A549 (cell line): Measurements from ENCODE around the gene AAK1.

Source experiments
- CTCF ChIP-seq: fragments of >200 bp; sonication (Bioruptor Twin); formaldehyde crosslinking; IDR thresholded peaks from 3 replicates; pipeline ENCODE4 v1.5.1; 2016
- KDM1A ChIP-seq: fragments of 200-600 bp; sonication (generic); IDR thresholded peaks from 2 replicates; pipeline ENCODE4 v1.6.1; 2016; ENCODE audit warnings: low read depth, mild to moderate bottlenecking
- SMC3 ChIP-seq: fragments of >200 bp; sonication (Bioruptor Twin); formaldehyde crosslinking; IDR thresholded peaks from 3 replicates; pipeline ENCODE4 v1.6.1; 2018; ENCODE audit warnings: inconsistent platforms

- no peak for TF ChIP-seq KDM1A
- no peak for TF ChIP-seq SMC3
- no peak for TF ChIP-seq CTCF
Measured at GRCh38 chr2:69471793-69472192, 171.7 kb downstream of the AAK1 start.
